CD4-positive, alpha-beta memory T cell (primary cell): ENCODE measurements around the gene MTTP. TPM values are rescaled to one million over a fixed set of nuclear protein-coding genes. Genes with fewer than 3 reads are reported as not detected.

Experiments used
- CTCF ChIA-PET: fragments of 350-600 bp; sonication (Branson Sonifier 250); formaldehyde crosslinking; loops from one replicate; lab custom pipeline; 2021; ENCODE audit warnings: inconsistent platforms; ENCODE audit not compliant: partially characterized antibody; lab: Charles Lee
- POLR2A ChIA-PET: fragments of 350-600 bp; sonication (Branson Sonifier 250); formaldehyde crosslinking; loops from one replicate; lab custom pipeline; 2021; ENCODE audit not compliant: partially characterized antibody; lab: Charles Lee
- DNase-seq, 5 donors: peaks; one replicate each; pipeline versions ENCODE4 v3.0.0 to v3.0.0-alpha.2; 2020 to 2022; ENCODE audit warnings: mixed read lengths in 1 of 5
- H3K27ac ChIP-seq: one replicate; pipeline ENCODE4 v1.7.0; 2013; ENCODE audit warnings: low read depth, low read length
- H3K27me3 ChIP-seq: 2 replicates; pipeline ENCODE4 v1.7.0; 2013; ENCODE audit warnings: mild to moderate bottlenecking, low read length, moderate library complexity; ENCODE audit not compliant: insufficient read depth
- H3K36me3 ChIP-seq: 2 replicates; pipeline ENCODE4 v1.7.0; 2013; ENCODE audit warnings: mild to moderate bottlenecking, low read length, moderate library complexity; ENCODE audit not compliant: insufficient read depth
- H3K4me1 ChIP-seq: 2 replicates; pipeline ENCODE4 v1.7.0; 2013; ENCODE audit warnings: mild to moderate bottlenecking, low read length, moderate library complexity; ENCODE audit not compliant: insufficient read depth
- H3K4me3 ChIP-seq, 2 donors: one replicate each; pipeline ENCODE4 v1.7.0; 2013; ENCODE audit warnings: low read length in 2 of 2, mild to moderate bottlenecking in 1 of 2
- H3K9me3 ChIP-seq, 2 donors: one replicate each; pipeline ENCODE4 v1.7.0; 2013; ENCODE audit warnings: low read length in 2 of 2, control low read depth in 1 of 2; ENCODE audit not compliant: control insufficient read depth in 1 of 2
- H3K27ac Mint-ChIP-seq, 7 donors: one replicate each; pipeline ENCODE4 v1.8.0; 2020 to 2021; ENCODE audit warnings: mixed read lengths in 7 of 7, mild to moderate bottlenecking in 6 of 7, inconsistent platforms in 3 of 7, moderate library complexity in 3 of 7
- H3K27me3 Mint-ChIP-seq, 2 donors: one replicate each; pipeline ENCODE4 v1.8.0; 2020 to 2021; ENCODE audit warnings: mixed read lengths in 2 of 2
- H3K36me3 Mint-ChIP-seq, 2 donors: one replicate each; pipeline ENCODE4 v1.8.0; 2020 to 2021; ENCODE audit warnings: mixed read lengths in 2 of 2, inconsistent platforms in 1 of 2, mild to moderate bottlenecking in 1 of 2
- H3K4me1 Mint-ChIP-seq, 4 donors: one replicate each; pipeline ENCODE4 v1.8.0; 2020 to 2021; ENCODE audit warnings: mixed read lengths in 4 of 4, mild to moderate bottlenecking in 1 of 4
- H3K4me3 Mint-ChIP-seq, 8 donors: one replicate each; pipeline ENCODE4 v1.8.0; 2020 to 2021; ENCODE audit warnings: mixed read lengths in 8 of 8, mild to moderate bottlenecking in 7 of 8, moderate library complexity in 6 of 8, inconsistent platforms in 3 of 8
- H3K9me3 Mint-ChIP-seq, 8 donors: one replicate each; pipeline ENCODE4 v1.8.0; 2020 to 2021; ENCODE audit warnings: mixed read lengths in 8 of 8, mild to moderate bottlenecking in 5 of 8, inconsistent platforms in 3 of 8, moderate library complexity in 1 of 8
- intact Hi-C: fragments of 100-400 bp; cut with micrococcal nuclease; formaldehyde crosslinking; loops from one replicate; pipeline ENCODE4 v1.15.1; 2023
- polyA plus RNA-seq, 2 donors: library from polyadenylated mRNA; unstranded; fragments of 300-500 nt; fragmentation: Illumina TruSeq; gene quantifications; one replicate each; pipeline ENCODE4 v1.2.3, GENCODE V29; 2021
- total RNA-seq, 2 experiments: library from RNA; stranded (reverse); gene quantifications; one replicate each; pipeline ENCODE4 v1.2.3, GENCODE V29; 2021

MTTP gene
- total and polyA plus RNA-seq, 4 experiments from 2014 or later: 0.67 TPM; not detected in 3

DNA sequence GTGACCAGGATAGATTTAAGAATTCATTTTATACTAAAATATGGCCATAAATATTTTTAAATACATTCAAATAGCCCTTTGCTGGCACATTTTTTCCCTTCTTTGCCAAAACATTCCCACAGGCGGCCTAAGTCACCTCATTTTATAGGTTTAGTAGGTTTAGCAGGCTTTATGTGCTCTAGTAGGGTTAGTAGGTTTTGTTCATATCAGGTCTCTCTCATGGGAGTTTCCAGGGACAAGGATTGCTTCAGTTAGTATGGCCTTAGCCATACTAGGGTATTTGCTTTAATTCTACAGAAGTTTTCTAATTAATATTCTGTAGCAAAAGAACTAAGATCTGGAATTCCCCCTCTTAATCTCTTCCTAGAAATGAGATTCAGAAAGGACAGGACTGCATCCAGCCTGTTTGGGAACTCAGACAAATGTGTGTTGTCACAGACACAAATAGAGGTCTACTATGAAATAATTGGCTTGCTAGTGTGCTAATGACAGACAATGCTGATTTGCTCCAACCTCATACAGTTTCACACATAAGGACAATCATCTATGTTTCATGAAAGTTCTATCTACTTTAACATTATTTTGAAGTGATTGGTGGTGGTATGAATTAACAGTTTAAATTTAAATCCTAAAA lies 772 bp upstream of the MTTP start:
- Histone ChIP-seq H3K9me3 (no peaks in the 10 kb centered on the region), H3K27ac (no peak overlapping the region), H3K36me3 (no peaks in the 10 kb centered on the region), H3K4me1 (no peaks in the 10 kb centered on the region), H3K4me3 (no peak overlapping the region), H3K27me3 (no peaks in the 10 kb centered on the region)
- Mint-ChIP-seq H3K4me3 (no peak overlapping the region), H3K9me3 (peaks cover 0 to 1% (median 0%) of the 10 kb centered on the region in 8 donors), H3K36me3 (no peaks in the 10 kb centered on the region), H3K4me1 (no peaks in the 10 kb centered on the region), H3K27me3 (peaks cover 22 to 27% of the 10 kb centered on the region in 2 donors), H3K27ac (no peak overlapping the region)
- POLR2A ChIA-PET: no interaction called here
- DNase-seq: no peak
- CTCF ChIA-PET: no interaction called here
- intact Hi-C loops: no loop called here

DNA sequence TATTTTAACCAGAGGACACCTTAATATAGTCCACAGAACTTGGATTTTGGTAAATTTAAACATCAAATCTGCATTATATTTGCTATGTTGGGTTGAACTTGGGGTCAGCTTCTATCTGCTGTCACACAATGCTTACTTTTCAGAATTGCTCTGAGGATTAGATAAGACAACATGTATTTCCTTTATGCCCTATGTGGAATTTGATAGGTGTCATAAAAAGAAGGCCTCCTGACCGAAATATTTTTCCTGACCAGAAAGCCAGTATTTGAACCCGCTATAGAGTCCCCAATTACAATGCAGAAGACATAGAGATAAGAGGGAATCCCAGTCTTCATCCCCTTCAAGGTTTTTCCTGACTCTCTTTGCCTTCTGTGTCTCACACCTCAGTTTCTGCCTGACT lies 4.1 kb downstream of the MTTP start:
- H3K27ac Mint-ChIP-seq: no peak overlapping the region
- peaks cover 26 to 34% of the 10 kb centered on the region in 2 donors for H3K27me3 Mint-ChIP-seq
- intact Hi-C loops: no loop called here
- H3K4me3 Mint-ChIP-seq: no peak overlapping the region
- Histone ChIP-seq H3K27ac (no peak overlapping the region), H3K27me3 (no peaks in the 10 kb centered on the region), H3K9me3 (no peaks in the 10 kb centered on the region), H3K4me3 (no peak overlapping the region), H3K4me1 (no peaks in the 10 kb centered on the region), H3K36me3 (no peaks in the 10 kb centered on the region)
- no peak for DNase-seq
- no peaks in the 10 kb centered on the region for H3K36me3 Mint-ChIP-seq
- no peaks in the 10 kb centered on the region for H3K9me3 Mint-ChIP-seq
- ChIA-PET CTCF (no interaction called here), POLR2A (no interaction called here)
- H3K4me1 Mint-ChIP-seq: no peaks in the 10 kb centered on the region

DNA sequence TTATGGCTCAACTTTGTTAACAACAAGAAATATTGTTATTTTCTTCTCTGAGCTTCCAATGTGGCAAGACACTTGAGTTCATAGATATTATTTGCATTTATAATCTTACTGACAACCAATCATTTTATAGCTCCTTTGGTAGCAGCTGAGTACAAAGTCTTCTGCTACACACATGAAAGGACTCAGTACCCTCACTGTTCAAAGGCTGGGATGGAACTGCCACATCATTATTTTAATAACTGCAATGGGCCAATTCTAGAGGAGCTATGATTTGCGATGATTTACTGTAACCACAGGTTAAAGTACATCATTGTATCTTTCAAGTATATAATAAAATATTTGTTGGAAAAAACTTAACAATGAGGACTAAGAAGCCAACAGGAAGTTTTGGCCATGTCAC lies 10.9 kb downstream of the MTTP start:
- peaks cover 15 to 21% of the 10 kb centered on the region in 2 donors for H3K27me3 Mint-ChIP-seq
- ChIA-PET POLR2A (no interaction called here), CTCF (no interaction called here)
- Histone ChIP-seq H3K4me1 (no peaks in the 10 kb centered on the region), H3K27me3 (no peaks in the 10 kb centered on the region), H3K4me3 (no peak overlapping the region), H3K27ac (no peak overlapping the region), H3K9me3 (no peaks in the 10 kb centered on the region), H3K36me3 (no peaks in the 10 kb centered on the region)
- no peak overlapping the region for H3K4me3 Mint-ChIP-seq
- H3K36me3 Mint-ChIP-seq: no peaks in the 10 kb centered on the region
- no peaks in the 10 kb centered on the region for H3K4me1 Mint-ChIP-seq
- DNase-seq: no peak
- H3K27ac Mint-ChIP-seq: no peak overlapping the region
- no peaks in the 10 kb centered on the region for H3K9me3 Mint-ChIP-seq
- intact Hi-C loops: no loop called here

DNA sequence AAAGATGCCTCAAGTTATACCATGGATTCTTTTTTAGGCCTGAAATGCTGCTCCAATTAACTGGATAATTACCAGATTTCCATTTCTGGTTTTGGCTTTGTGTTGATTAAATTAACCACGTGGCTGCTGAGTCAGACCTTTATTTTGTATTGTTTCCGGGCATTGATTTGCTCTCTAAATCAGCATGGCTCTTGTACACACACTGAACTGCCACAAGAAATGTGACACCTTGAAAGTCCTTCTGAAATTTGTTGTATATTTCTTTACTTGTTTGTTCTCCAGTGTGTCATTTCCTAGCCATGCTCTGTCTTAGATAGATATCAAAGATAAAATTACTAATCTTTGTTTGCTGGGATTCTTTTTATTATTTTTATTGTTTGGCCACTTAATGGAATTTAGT lies 11.7 kb downstream of the MTTP start:
- intact Hi-C loops: no loop called here
- no peaks in the 10 kb centered on the region for H3K4me1 ChIP-seq
- CTCF ChIA-PET: no interaction called here
- POLR2A ChIA-PET: no interaction called here
- no peaks in the 10 kb centered on the region for H3K9me3 ChIP-seq
- Mint-ChIP-seq H3K4me1 (no peaks in the 10 kb centered on the region), H3K27me3 (peaks cover 14 to 16% of the 10 kb centered on the region in 2 donors), H3K36me3 (no peaks in the 10 kb centered on the region), H3K9me3 (no peaks in the 10 kb centered on the region), H3K27ac (no peak overlapping the region), H3K4me3 (no peak overlapping the region)
- H3K36me3 ChIP-seq: no peaks in the 10 kb centered on the region
- H3K27ac ChIP-seq: no peak overlapping the region
- DNase-seq: no peak
- H3K4me3 ChIP-seq: no peak overlapping the region
- no peaks in the 10 kb centered on the region for H3K27me3 ChIP-seq

- intact Hi-C loops: no loop called here
- no peaks in the 10 kb centered on the region for H3K36me3 Mint-ChIP-seq
Measured at GRCh38 chr4:99586797-99587196, 12.2 kb downstream of the MTTP start.

GRCh38 chr4:99587309-99587708 lies 12.7 kb downstream of the MTTP start:
- intact Hi-C loops: no loop called here
- H3K27ac Mint-ChIP-seq: no peak overlapping the region

More at GRCh38 chr4:99586797-99587196, 12.2 kb downstream of the MTTP start:
- Histone ChIP-seq H3K4me1 (no peaks in the 10 kb centered on the region), H3K36me3 (no peaks in the 10 kb centered on the region), H3K27me3 (no peaks in the 10 kb centered on the region), H3K9me3 (no peaks in the 10 kb centered on the region), H3K27ac (no peak overlapping the region), H3K4me3 (no peak overlapping the region)
- no peak for DNase-seq
- Mint-ChIP-seq H3K4me3 (no peak overlapping the region), H3K27me3 (peaks cover 11 to 14% of the 10 kb centered on the region in 2 donors), H3K9me3 (no peaks in the 10 kb centered on the region), H3K27ac (no peak overlapping the region), H3K4me1 (no peaks in the 10 kb centered on the region)
- POLR2A ChIA-PET: no interaction called here
- CTCF ChIA-PET: no interaction called here

DNA sequence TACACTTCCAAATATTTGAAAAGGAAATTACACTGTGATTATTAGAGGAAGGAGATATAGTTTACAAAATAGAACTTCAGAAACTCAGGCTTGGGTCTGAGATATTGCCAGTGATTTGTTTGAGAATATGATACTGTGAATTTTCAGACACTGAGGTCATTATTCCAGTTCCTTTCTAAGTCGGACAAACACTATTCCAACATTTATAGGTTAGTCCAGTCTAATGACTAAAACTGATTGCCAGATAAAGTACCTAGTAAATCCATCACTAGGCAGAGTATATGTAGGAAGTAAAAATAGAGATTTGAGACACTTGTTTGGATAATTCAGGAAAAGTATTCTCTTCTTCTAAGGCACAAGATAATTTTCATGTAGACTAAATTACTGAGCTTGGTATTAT lies 13.2 kb downstream of the MTTP start:
- Histone ChIP-seq H3K36me3 (no peaks in the 10 kb centered on the region), H3K27me3 (no peaks in the 10 kb centered on the region), H3K27ac (no peak overlapping the region), H3K4me1 (no peaks in the 10 kb centered on the region), H3K4me3 (no peak overlapping the region), H3K9me3 (no peaks in the 10 kb centered on the region)
- DNase-seq: no peak
- POLR2A ChIA-PET: no interaction called here
- no peaks in the 10 kb centered on the region for H3K9me3 Mint-ChIP-seq
- no peaks in the 10 kb centered on the region for H3K36me3 Mint-ChIP-seq
- H3K27ac Mint-ChIP-seq: no peak overlapping the region
- H3K4me1 Mint-ChIP-seq: no peaks in the 10 kb centered on the region
- H3K4me3 Mint-ChIP-seq: no peak overlapping the region
- CTCF ChIA-PET: no interaction called here
- intact Hi-C loops: no loop called here
- peaks cover 4 to 10% of the 10 kb centered on the region in 2 donors for H3K27me3 Mint-ChIP-seq

More at GRCh38 chr4:99587309-99587708, 12.7 kb downstream of the MTTP start:
- no peaks in the 10 kb centered on the region for H3K9me3 ChIP-seq
- no peak for DNase-seq
- ChIA-PET CTCF (no interaction called here), POLR2A (no interaction called here)
- Mint-ChIP-seq H3K4me3 (no peak overlapping the region), H3K4me1 (no peaks in the 10 kb centered on the region), H3K9me3 (no peaks in the 10 kb centered on the region), H3K36me3 (no peaks in the 10 kb centered on the region), H3K27me3 (peaks cover 7 to 10% of the 10 kb centered on the region in 2 donors)
- no peak overlapping the region for H3K27ac ChIP-seq
- H3K27me3 ChIP-seq: no peaks in the 10 kb centered on the region
- H3K36me3 ChIP-seq: no peaks in the 10 kb centered on the region
- no peaks in the 10 kb centered on the region for H3K4me1 ChIP-seq
- no peak overlapping the region for H3K4me3 ChIP-seq
